GM21360 (cell line): ENCODE measurements around the gene WASL.
"Not testable (repeated sequence)": the region's sequence is repeated elsewhere in the genome, so short reads cannot be mapped to it uniquely, and the experiment has no call there.

Experiments used
- ATAC-seq: cut with Tn5 transposase; IDR thresholded peaks from one replicate; pipeline ENCODE4 v1.9.1; 2021; ENCODE audit warnings: mild to moderate bottlenecking, moderate library complexity; ENCODE audit not compliant: unreplicated experiment

The WASL gene

GRCh38 chr7:123635551-123636359 is 113.0 kb downstream of the WASL start:
- ATAC-seq, result no peak

GRCh38 chr7:123634011-123634573 is 114.7 kb downstream of the WASL start:
- not testable (repeated sequence) for ATAC-seq

GRCh38 chr7:123633553-123633952 is 115.2 kb downstream of the WASL start:
- no peak for ATAC-seq

- no peak for ATAC-seq
Observed at GRCh38 chr7:123632808-123633207, 116.0 kb downstream of the WASL start.
